ENCODE results near the gene OR1D2.

The OR1D2 gene

GRCh38 chr17:3046753-3047152 is 57.5 kb downstream of the OR1D2 start:
- WGBS, 2 experiments = 84 to 90% methylated on average over 1 to 3 of the region's 3 CpGs
- H3K27me3 ChIP-seq (ENCODE audit: control insufficient read depth, insufficient read depth, low read length, poor library complexity, severe bottlenecking) = no peaks in the 10 kb centered on the region
- peaks cover 2% of the 10 kb centered on the region for H3K4me1 ChIP-seq (ENCODE audit: control insufficient read depth, insufficient read depth, low read length)
- H3K9me3 ChIP-seq (ENCODE audit: control insufficient read depth, low read length) = no peaks in the 10 kb centered on the region
- H3K27ac ChIP-seq (ENCODE audit: insufficient read depth, low read depth, low read length, poor library complexity, severe bottlenecking) = no peak overlapping the region
- H3K36me3 ChIP-seq (ENCODE audit: control insufficient read depth, insufficient read depth, low read length) = no peaks in the 10 kb centered on the region
- H3K4me3 ChIP-seq (ENCODE audit: insufficient read depth, low read depth, low read length) = no peak overlapping the region

GRCh38 chr17:3043737-3044365 is 60.4 kb downstream of the OR1D2 start:
- Histone ChIP-seq H3K4me3 (ENCODE audit: insufficient read depth, low read depth, low read length) (no peak overlapping the region), H3K27ac (ENCODE audit: insufficient read depth, low read depth, low read length, poor library complexity, severe bottlenecking) (no peak overlapping the region), H3K36me3 (ENCODE audit: control insufficient read depth, insufficient read depth, low read length) (no peaks in the 10 kb centered on the region), H3K27me3 (ENCODE audit: control insufficient read depth, insufficient read depth, low read length, poor library complexity, severe bottlenecking) (no peaks in the 10 kb centered on the region), H3K9me3 (ENCODE audit: control insufficient read depth, low read length) (no peaks in the 10 kb centered on the region), H3K4me1 (ENCODE audit: control insufficient read depth, insufficient read depth, low read length) (no peaks in the 10 kb centered on the region)
- whole genome bisulfite sequencing, 2 experiments = 61 to 62% methylated on average over 11 of the region's 11 CpGs

GRCh38 chr17:3040882-3041281 is 63.3 kb downstream of the OR1D2 start:
- Histone ChIP-seq H3K4me3 (ENCODE audit: insufficient read depth, low read depth, low read length) (no peak overlapping the region), H3K27me3 (ENCODE audit: control insufficient read depth, insufficient read depth, low read length, poor library complexity, severe bottlenecking) (no peaks in the 10 kb centered on the region), H3K9me3 (ENCODE audit: control insufficient read depth, low read length) (no peaks in the 10 kb centered on the region), H3K4me1 (ENCODE audit: control insufficient read depth, insufficient read depth, low read length) (no peaks in the 10 kb centered on the region), H3K36me3 (ENCODE audit: control insufficient read depth, insufficient read depth, low read length) (no peaks in the 10 kb centered on the region), H3K27ac (ENCODE audit: insufficient read depth, low read depth, low read length, poor library complexity, severe bottlenecking) (no peak overlapping the region)
- WGBS, 2 experiments = 92 to 94% methylated on average over 5 of the region's 5 CpGs

GRCh38 chr17:3039736-3040135 is 64.5 kb downstream of the OR1D2 start:
- no peak overlapping the region for H3K27ac ChIP-seq (ENCODE audit: insufficient read depth, low read depth, low read length, poor library complexity, severe bottlenecking)
- no peaks in the 10 kb centered on the region for H3K27me3 ChIP-seq (ENCODE audit: control insufficient read depth, insufficient read depth, low read length, poor library complexity, severe bottlenecking)
- WGBS, 2 experiments = 88 to 90% methylated on average over 6 of the region's 6 CpGs
- H3K4me1 ChIP-seq (ENCODE audit: control insufficient read depth, insufficient read depth, low read length) = no peaks in the 10 kb centered on the region
- no peaks in the 10 kb centered on the region for H3K9me3 ChIP-seq (ENCODE audit: control insufficient read depth, low read length)
- H3K36me3 ChIP-seq (ENCODE audit: control insufficient read depth, insufficient read depth, low read length) = no peaks in the 10 kb centered on the region
- H3K4me3 ChIP-seq (ENCODE audit: insufficient read depth, low read depth, low read length) = no peak overlapping the region

- no peaks in the 10 kb centered on the region for H3K4me1 ChIP-seq (ENCODE audit: control insufficient read depth, insufficient read depth, low read length)
- no peaks in the 10 kb centered on the region for H3K27me3 ChIP-seq (ENCODE audit: control insufficient read depth, insufficient read depth, low read length, poor library complexity, severe bottlenecking)
- H3K36me3 ChIP-seq (ENCODE audit: control insufficient read depth, insufficient read depth, low read length) = no peaks in the 10 kb centered on the region
- WGBS, 2 experiments = 68 to 74% methylated on average over 5 of the region's 5 CpGs
- no peak overlapping the region for H3K27ac ChIP-seq (ENCODE audit: insufficient read depth, low read depth, low read length, poor library complexity, severe bottlenecking)
- H3K9me3 ChIP-seq (ENCODE audit: control insufficient read depth, low read length) = no peaks in the 10 kb centered on the region
- H3K4me3 ChIP-seq (ENCODE audit: insufficient read depth, low read depth, low read length) = no peak overlapping the region
Measured at GRCh38 chr17:3038941-3039340, 65.3 kb downstream of the OR1D2 start.

All from ectodermal cell (in vitro differentiated cells).